ENCODE measurements around the gene SEPTIN1.

DNA sequence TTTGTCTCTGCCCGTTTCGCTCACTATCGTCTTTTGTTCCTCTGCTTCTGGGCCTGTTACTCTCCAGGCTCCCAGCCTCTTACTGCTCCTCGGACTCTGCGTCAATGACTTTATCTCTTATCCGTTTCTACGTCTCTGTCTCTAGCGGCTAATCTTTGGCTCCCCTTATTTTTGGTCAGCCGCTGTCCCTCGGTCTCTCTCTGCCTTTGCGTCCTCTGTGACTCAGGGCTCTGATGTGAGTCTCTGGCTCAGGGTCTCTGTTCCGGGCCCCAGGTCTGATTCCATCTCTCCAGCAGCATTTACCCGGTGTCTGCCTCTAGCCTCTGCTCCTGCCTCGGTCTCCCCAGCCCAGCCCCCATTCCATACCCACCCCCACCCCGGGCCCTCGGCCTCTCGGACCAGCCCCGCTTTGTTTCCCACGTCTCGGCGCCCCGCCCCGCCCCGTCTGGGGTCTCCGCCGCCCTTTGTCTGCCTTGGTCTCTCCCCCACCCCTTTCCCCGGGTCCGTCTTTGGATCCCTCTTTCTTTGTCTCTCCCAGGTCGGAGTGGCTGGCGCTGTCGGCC is 12.3 kb upstream of the SEPTIN1 start:
- TF ChIP-seq, protein P1, sequence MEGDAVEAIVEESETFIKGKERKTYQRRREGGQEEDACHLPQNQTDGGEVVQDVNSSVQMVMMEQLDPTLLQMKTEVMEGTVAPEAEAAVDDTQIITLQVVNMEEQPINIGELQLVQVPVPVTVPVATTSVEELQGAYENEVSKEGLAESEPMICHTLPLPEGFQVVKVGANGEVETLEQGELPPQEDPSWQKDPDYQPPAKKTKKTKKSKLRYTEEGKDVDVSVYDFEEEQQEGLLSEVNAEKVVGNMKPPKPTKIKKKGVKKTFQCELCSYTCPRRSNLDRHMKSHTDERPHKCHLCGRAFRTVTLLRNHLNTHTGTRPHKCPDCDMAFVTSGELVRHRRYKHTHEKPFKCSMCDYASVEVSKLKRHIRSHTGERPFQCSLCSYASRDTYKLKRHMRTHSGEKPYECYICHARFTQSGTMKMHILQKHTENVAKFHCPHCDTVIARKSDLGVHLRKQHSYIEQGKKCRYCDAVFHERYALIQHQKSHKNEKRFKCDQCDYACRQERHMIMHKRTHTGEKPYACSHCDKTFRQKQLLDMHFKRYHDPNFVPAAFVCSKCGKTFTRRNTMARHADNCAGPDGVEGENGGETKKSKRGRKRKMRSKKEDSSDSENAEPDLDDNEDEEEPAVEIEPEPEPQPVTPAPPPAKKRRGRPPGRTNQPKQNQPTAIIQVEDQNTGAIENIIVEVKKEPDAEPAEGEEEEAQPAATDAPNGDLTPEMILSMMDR (IDR thresholded peaks at IDR 0.05; ENCODE audit: low read length), result no peak
- TF ChIP-seq EZH2 (IDR thresholded peaks at IDR 0.05; ENCODE audit: borderline replicate concordance, low read length), result no peak

All from OCI-LY1 (cell line).